ENCODE data around the gene ZBED1.

Gene ZBED1

GRCh38 chrX:2504706-2505332 lies 4.0 kb upstream of the ZBED1 start:
- TF ChIP-seq SIN3A (IDR thresholded peaks at IDR 0.05; ENCODE audit: borderline replicate concordance, insufficient read depth, low read length) = no peak
- TF ChIP-seq FOXP2 (optimal IDR thresholded peaks at IDR 0.05; ENCODE audit: borderline replicate concordance, extremely low read depth, extremely low read length, insufficient read depth) = no peak
- no peak for TF ChIP-seq TAF1 (IDR thresholded peaks at IDR 0.05; ENCODE audit: borderline replicate concordance, insufficient read depth, low read length)
- no peak for TF ChIP-seq POLR2AphosphoS5 (IDR thresholded peaks at IDR 0.05; ENCODE audit: low read depth, low read length)
- TF ChIP-seq REST (IDR thresholded peaks at IDR 0.05; ENCODE audit: insufficient read depth in 1 of 2, low read depth in 2 of 2, low read length in 2 of 2) = no peak

- TF ChIP-seq SIN3A (IDR thresholded peaks at IDR 0.05; ENCODE audit: borderline replicate concordance, insufficient read depth, low read length) = no peak
- no peak for TF ChIP-seq FOXP2 (optimal IDR thresholded peaks at IDR 0.05; ENCODE audit: borderline replicate concordance, extremely low read depth, extremely low read length, insufficient read depth)
- TF ChIP-seq TAF1 (IDR thresholded peaks at IDR 0.05; ENCODE audit: borderline replicate concordance, insufficient read depth, low read length) = no peak
- TF ChIP-seq REST (IDR thresholded peaks at IDR 0.05; ENCODE audit: insufficient read depth in 1 of 2, low read depth in 2 of 2, low read length in 2 of 2) = no peak
- no peak for TF ChIP-seq POLR2AphosphoS5 (IDR thresholded peaks at IDR 0.05; ENCODE audit: low read depth, low read length)
Observed at GRCh38 chrX:2503591-2504500, 3.1 kb upstream of the ZBED1 start.

GRCh38 chrX:2502668-2503519 lies 2.1 kb upstream of the ZBED1 start:
- TF ChIP-seq FOXP2 (optimal IDR thresholded peaks at IDR 0.05; ENCODE audit: borderline replicate concordance, extremely low read depth, extremely low read length, insufficient read depth) (no peak), REST (IDR thresholded peaks at IDR 0.05; ENCODE audit: insufficient read depth in 1 of 2, low read depth in 2 of 2, low read length in 2 of 2) (no peak)

- TF ChIP-seq SIN3A (IDR thresholded peaks at IDR 0.05; ENCODE audit: borderline replicate concordance, insufficient read depth, low read length) (no peak), POLR2AphosphoS5 (IDR thresholded peaks at IDR 0.05; ENCODE audit: low read depth, low read length) (no peak), REST (IDR thresholded peaks at IDR 0.05; ENCODE audit: insufficient read depth in 1 of 2, low read depth in 2 of 2, low read length in 2 of 2) (no peak), TAF1 (IDR thresholded peaks at IDR 0.05; ENCODE audit: borderline replicate concordance, insufficient read depth, low read length) (no peak), FOXP2 (optimal IDR thresholded peaks at IDR 0.05; ENCODE audit: borderline replicate concordance, extremely low read depth, extremely low read length, insufficient read depth) (no peak)
Observed at GRCh38 chrX:2502120-2502667, 1.4 kb upstream of the ZBED1 start.
